Fibroblast of peridontal ligament (primary cell): Measurements from ENCODE around the gene SERPINB4.
A peak's percentile ranks its signal among the peaks of the same experiment; 100 is the strongest.
"Not testable (repeated sequence)": the region's sequence is repeated elsewhere in the genome, so short reads cannot be mapped to it uniquely, and the experiment has no call there.

ENCODE experiments used
- DNase-seq: peaks from one replicate; pipeline ENCODE4 v3.0.0-alpha.2; 2010; ENCODE audit errors: extremely low read depth

SERPINB4 gene

DNA sequence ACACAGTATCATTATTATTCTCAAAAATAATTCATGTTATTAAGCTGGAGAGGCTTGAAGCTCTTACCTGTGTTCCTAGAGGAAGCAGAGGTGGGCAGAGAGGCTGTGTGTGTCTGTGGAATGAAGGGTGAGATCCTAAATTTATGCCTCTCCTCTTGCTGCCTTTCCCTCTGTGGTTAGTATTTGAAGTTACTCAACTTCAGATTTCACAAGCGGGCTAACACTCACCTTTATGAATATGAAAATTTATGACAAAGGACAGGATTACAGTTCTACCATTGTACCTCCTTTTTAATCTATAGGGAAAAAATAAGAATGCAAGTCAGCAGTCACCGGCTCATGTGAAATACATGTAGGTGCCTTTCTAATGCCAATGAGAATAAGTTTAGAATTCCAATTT, at the start of gene SERPINB4:
SERPINB4 (minus strand) TSS at position 115 of the 400 bp plus-strand sequence. CDS start 679 bp downstream, outside the sequence.
- DNase-seq = not testable (repeated sequence)

DNA sequence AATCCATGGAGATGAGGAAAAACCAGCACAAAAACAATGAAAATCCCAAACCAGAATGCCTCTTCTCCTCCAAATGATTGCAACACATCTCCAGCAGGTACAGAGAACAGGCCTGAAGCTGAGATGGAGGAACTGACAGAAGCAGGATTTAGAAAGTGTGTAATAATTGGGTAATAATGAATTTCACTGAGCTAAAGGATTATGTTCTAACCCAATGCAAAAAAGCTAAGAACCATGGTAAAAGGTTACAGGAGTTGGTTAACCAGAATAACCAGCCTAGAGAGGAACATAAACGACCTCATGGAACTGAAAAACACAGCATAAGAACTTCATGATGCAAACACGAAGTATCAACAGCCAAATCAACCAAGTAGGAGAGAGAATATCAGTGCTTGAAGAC, 45.0 kb upstream of the SERPINB4 start:
- no peak for DNase-seq

DNA sequence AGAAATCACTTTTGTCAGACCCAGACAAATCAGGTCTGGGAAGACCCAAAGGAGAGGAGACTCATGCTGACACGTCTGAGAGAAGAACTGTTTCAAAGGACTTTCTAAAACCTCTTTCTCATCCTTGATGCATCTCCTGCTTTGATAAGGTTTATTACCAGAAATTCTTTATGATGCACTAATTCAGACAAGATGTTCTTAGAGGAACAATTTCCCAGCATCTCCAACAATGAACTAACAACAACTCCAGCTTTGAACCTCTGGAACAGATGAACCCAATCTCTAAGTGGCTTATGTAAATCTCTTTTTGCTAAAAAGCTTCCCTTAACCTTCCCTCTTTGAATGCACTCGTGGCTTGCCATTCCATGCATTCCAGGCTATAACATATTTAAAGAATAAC, 42.8 kb upstream of the SERPINB4 start:
- DNase-seq = peak; percentile 2

DNA sequence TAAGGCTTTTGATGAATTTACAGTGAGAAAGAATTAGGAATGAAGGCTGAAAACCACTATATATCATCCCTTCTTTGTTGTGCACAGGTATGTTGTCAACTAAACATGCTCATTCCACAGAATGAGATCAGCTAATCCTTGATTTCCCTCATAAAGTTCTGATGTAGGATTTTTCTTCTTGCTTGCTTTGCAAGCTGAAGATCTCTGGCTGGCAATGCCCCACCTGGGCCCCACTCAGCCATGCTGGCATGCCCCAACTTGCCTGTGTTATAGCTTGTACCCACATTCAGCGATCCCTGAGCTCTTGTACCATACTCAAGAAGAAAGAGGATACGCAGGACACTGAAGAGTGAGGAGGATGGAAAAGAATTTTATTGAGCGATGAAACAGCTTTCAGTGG, 40.7 kb upstream of the SERPINB4 start:
- DNase-seq = no peak

DNA sequence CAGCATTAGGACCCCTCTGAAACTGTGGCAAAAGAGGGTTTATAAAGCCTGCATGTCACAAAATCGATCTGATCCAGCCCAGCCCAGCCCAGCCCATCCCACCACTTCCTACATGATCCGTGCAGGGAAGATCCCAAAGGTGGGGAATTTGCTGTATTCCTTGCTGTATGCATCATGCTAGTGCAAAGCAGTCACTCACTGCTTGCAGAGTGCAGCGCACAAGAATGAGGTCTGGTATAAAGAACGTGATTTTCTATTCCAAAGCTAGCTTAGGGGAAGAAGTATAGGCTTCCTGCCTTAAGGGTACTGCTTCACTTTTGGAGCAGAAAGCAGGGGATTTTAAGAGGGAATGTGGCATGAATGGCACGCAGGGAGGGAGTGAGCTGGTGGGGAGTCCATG, 39.8 kb upstream of the SERPINB4 start:
- no peak for DNase-seq

DNA sequence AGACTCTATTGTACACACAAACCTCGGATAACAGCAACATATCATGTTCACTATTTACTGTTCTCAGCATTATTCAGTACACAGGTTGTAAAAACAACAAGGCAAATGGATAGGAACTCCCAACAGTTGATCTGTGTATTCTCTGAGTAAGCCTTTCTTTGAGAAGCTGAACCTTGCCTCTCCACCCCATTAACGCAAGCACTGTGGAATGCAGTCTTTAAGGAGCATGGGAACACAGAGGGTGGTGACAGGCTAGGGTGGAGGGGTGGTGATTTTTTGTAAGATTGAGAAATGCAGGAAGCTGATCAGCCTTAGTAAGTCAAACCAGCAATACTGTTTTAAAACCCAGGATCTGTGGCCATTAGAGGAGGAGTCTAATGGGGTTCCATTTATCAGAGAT, 39.1 kb upstream of the SERPINB4 start:
- peak; percentile 65 for DNase-seq

DNA sequence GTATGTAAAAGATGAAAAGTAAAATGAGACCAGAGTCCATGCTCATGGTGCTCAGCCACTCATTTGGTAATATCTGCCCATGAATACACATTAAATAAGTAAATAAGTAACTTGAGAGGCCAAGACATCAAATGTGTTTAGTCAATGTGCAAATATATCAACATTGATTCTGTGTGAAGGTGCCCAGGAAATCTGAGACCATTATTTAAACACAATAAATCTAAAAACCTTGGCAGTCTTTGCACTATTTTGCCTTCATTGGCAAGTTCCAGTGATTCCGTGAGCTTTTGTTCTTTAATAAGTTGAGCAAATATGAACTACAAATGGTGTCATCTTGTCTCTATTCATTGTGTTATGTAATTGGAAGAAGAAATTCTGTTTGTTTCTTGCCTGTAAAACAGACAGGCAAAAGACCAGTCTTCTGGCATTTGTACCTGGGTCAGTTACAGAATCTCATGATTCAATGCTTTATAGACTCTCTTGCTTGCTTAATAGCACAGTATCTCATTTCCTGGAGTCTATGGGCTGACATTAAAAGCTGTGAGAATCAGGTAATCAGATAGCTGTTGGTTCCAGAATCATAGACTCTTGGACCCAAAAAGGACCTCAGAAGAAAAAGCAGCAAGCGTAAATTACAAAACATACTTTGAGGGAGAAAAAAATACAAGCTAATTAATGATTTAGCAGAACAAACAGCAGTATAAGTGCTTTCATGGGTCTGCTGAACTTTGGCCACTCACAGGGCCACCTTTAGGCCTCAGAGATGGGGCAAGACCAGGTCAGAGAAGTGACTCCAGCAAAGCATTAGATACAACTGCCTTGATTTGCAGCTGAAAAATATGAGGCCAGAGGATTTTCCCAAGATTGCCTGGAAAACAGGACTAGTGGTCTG, 37.6 kb upstream of the SERPINB4 start:
- no peak for DNase-seq

DNA sequence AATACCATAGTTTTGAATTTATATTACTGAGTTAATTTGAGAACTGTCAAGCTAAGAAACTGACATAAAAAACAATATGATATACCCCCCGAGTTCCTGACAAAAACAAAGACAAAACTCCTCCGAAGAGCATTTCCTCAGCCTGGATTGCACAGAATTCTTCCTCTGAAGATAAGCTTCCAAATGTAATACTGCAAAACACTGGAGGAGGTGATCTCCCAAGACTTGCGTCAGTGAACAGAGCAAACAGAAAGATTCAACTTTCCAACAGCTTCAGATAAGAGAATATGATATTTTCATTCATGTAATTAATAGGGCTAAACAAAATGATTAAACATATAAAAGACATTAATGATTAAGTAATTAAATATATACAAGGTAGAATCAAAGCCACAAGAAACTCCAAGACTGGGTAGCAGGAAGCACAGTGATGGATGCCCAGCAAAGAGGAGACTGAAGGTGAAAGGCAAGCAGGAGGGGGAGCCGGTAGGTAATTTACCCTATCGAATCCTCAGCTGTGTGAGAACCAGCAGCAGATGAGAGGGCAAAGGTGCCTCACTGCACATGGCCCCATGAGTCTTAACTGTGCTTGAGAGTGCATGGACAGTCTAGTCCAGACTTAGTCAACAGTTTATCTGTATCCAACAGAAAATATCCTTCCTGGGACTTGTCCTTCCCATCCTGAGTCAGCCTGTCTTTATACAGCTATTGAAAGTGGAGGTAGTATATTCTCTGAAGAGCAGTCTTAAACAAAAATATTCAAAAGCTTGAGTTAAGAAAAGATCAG, 36.0 kb upstream of the SERPINB4 start:
- DNase-seq = no peak

DNA sequence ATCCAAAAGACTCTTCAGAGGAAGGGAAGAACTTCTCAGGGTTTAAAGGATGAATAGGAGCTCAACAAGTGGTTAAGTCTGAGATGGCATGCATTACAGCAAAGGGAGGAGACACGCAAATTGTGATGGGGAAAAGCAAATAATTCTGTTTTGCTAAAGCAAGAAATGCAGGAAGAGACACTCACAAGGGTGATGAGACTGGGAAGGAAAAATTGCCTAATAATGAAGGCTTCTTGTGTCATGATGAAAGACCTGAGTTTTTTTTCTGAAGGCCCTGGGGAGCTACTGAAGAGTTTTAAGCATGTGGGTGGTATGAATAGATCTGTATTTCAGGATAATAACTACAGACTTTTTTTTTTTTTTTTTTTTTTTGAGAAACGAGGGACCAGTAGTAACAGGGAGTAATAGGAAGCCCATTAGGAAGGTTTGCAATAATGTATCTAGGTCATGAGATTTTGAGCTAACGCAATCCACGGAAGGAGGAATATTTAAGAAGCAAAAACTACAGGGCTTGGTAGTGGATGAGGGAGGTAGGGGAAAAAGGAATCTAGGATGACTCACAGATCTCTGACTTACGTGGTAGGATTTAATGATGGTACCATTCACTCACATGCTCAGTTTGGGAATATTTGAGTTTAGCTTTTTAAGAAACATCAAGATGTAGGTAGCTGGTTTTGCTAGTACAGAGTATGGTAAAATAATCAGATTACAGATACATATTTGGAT, 33.6 kb upstream of the SERPINB4 start:
- DNase-seq = no peak

DNA sequence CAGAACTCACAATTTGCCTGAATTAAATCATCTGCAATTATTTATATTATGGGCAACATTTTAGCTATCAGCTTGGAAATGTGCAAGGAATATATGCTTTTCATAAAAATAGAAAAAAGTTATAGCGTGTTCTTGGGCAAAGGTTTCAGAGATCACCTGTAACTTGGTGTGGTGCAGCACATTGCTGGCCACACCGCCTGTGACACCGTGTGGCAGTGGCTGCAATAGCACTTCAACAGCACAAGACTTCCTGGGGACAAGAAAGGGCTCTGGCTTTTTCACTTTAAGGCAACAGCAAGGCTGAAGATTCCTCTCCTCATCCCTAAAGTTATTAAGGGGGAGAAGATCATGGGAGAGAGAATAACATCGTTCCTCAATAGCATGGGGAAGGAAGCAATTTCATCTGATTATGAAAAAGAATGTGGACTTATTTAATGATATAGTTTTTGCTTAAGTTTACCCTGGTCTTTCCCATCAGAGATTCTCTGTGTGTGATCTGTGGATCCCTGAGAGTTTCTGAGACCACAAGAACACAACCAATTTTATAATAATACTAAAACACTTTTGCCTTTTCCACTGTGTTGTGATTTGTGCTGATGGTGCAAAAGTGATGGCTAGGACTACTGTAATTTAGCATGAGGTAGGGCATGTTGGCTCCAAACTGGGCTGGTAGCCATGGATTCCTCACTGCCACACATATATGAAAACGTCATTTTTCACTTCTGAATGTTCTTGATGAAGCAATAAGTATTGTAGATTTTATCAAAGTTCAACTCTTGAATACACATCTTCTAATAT, 32.7 kb upstream of the SERPINB4 start:
- no peak for DNase-seq

DNA sequence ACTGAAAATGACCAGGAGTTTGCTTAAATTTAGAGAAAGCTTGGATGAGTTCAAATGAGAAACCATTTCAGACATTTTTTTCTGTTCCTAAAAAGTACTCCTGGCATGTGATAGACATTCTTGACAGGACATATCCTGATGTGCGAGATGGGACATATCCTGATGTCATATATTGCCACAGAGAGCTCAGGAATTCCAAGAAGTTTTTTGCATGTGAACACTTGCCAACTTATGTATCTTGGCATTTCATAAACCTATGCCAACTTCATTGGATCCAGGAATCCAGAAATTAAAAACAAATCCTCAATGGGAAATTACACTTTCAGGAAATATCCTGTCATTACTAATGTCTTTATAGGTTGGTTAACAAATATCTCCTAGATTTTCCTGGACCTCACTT, 20.5 kb upstream of the SERPINB4 start:
- DNase-seq = no peak

DNA sequence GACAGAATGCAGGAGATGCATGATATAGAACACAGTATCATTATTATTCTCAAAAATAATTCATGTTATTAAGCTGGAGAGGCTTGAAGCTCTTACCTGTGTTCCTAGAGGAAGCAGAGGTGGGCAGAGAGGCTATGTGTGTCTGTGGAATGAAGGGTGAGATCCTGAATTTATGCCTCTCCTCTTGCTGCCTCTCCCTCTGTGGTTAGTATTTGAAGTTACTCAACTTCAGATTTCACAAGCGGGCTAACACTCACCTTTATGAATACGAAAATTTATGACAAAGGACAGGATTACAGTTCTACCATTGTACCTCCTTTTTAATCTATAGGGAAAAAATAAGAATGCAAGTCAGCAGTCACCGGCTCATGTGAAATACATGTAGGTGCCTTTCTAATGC, 17.7 kb upstream of the SERPINB4 start, which contains the start of gene SERPINB3:
SERPINB3 (minus strand) TSS at position 144 of the 400 bp plus-strand sequence. CDS start 677 bp downstream, outside the sequence.
- not testable (repeated sequence) for DNase-seq

DNA sequence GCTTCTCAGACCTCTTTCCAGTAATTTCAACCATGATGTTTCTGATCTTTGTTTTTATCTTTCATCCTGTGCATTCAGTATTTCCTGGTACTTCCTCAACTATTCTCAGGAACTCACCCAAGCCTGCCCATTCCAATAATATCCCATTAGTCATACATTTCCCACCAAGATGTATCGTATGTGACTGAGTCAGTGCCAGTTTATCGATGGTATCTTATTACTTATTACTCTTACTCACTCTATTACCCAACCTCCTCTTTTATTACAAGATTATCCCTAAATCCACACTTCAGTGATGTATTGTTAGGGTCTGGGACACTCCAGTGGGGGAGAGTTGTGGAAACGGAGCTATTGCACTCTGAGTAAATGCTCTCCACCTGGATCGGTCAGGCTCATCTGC, 14.9 kb upstream of the SERPINB4 start:
- not testable (repeated sequence) for DNase-seq

DNA sequence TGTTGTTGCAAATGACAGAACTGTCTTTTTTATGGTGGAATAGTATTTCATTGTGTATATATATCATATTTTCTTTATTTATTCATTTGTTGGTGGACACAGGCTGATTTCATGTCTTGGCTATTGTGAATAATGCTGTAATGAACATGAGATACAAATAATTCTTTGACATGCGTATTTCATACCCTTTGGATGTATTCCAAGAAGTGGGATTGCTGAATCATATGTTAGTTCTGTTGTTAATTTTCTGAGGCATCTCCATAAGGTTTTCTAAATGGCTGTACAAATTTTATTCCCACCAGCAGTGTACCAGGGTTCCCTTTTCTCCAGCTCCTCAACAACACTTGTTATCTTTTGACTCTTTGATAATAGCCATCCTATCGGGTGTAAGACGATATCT, 6.2 kb upstream of the SERPINB4 start:
- DNase-seq = peak; percentile 10

DNA sequence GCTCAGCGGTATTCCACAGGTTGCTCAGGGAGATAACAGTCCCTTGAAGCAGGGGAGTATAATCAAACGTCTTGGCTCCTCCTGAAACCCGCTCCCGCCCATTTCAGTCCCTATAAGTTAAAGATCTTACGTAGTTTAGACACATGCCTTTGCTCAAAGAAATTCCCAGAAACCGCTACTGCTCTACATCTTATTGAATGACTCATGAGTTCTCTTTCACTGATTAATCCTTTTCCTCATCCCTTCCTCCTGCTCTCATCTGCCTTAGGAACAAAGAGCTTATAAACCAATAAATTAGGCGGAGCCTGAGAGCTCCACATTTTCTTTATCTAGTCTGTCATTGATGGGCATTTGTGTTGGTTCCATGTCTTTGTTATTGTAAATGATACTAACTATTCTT, 4.2 kb upstream of the SERPINB4 start:
- DNase-seq = no peak

DNA sequence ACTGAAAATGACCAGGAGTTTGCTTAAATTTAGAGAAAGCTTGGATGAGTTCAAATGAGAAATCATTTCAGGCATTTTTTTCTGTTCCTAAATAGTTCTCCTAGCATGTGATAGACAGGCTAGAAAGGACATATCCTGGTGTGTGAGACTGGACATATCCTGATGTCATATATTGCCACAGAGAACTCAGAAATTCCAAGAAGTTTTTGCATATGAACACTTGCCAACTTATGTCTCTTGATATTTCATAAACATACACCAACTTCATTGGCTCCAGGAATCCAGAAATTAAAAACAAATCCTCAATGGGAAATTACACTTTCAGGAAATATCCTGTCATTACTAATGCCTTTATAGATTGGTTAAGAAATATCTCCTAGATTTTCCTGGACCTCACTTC, 2.9 kb upstream of the SERPINB4 start:
- DNase-seq = peak; percentile 5

DNA sequence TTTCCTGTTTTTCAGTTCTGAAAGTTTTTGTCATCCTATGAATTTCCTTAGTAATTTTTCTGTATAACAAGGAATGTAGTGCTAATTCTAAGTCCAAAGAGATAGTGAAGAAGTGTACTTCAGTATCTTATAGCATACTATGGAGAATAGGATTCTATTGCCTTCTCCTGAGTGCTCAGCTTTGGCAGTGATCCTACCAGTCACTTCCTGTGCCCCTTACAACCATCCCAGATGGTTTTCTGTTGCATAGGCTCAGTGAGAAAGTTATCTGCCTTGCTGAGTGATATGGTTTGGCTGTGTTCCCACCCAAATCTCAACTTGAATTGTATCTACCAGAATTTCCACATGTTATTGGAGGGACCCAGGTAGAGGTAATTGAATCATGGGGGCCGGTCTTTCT, 638 bp upstream of the SERPINB4 start:
- not testable (repeated sequence) for DNase-seq

DNA sequence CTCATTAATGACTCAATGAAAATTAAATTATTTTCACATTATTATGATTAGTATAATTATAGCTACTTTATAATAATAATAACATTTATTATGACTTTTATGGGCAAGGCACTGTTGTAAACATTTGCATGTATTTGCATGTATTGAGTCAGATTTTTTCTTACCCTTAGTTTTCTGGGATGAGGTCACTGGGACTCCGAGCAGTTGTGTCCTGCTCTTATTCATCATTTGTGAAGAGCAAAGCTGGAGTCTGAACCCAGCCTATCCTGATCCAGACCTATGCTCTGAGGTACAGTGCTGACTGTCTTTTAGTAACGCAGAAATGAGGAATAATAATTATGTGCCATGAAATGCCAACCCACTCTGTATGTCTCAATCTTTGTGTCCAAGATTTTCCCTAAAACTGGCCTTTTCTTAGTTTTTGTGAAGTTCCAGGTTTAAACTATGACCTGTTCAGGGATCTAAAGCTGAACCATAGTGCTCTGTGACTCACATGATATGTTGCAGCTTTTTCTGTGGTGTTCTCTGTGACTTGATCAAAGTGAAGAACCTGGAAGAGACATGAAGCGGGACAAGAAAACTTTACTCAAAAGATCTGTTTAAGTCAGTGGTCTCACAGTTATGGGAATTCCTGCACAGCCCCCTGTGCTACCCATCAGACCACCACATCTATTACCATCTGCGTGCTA, 1.2 kb downstream of the SERPINB4 start:
- DNase-seq = not testable (repeated sequence)

DNA sequence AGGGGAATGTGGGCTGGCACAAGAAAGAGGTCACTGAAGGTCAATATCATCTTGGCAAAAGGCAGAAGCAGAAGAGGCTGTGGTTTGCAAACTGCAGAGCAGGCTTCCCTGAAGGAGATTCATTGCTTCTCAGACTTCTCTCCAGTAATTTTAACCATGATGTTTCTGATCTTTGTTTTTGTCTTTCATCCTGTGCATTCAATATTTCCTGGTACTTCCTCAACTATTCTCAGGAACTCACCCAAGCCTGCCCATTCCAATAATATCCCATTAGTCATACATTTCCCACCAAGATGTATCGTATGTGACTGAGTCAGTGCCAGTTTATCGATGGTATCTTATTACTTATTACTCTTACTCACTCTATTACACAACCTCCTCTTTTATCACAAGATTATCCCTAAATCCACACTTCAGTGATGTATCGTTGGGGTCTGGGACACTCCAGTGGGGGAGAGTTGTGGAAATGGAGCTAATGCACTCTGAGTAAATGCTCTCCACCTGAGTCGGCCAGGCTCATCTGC, 2.8 kb downstream of the SERPINB4 start:
- DNase-seq = not testable (repeated sequence)

DNA sequence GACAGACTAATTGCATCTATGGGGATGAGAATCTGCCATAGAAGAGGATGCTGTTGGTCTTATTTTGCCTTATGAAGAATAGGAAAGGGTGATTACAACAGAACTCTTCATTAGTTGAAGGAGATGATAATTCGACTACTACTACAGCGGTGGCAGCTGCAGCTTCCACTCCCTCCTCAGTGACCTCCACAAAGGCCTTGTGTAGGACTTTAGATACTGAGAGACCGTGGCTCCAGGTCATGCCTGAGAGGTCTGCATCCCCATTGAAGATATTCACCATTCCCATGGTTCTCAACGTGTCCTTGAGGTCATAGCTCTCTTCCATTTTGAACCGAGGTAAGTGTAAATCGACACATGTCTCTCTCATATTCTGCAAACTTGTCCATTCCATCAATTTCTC, 6.4 kb downstream of the SERPINB4 start:
- no peak for DNase-seq
